Endothelial cell of umbilical vein (primary cell): ENCODE data around the gene ENGASE. TPM values are rescaled to one million over a fixed set of nuclear protein-coding genes. Genes with fewer than 3 reads are reported as not detected.

Experiments
- BruUV-seq: library from RNA; stranded (reverse); fragments of 400-500 nt; replicated peaks from 2 replicates; lab custom pipeline; 2021; lab: Mats Ljungman, UMichigan
- CTCF ChIA-PET: fragments of 300-600, 350-600 bp; sonication (Branson Sonifier 250); formaldehyde crosslinking; loops from one replicate; lab custom pipeline; 2021; ENCODE audit warnings: antibody characterized with exemption, inconsistent platforms; lab: Charles Lee
- POLR2A ChIA-PET: fragments of 300-600, 350-600 bp; sonication (Branson Sonifier 250); formaldehyde crosslinking; loops from one replicate; lab custom pipeline; 2021; ENCODE audit warnings: antibody characterized with exemption, inconsistent platforms; lab: Charles Lee
- DNase-seq: peaks from one replicate; pipeline ENCODE4 v3.0.0-alpha.2; 2011; ENCODE audit warnings: low read depth, low spot score
- FAIRE-seq: peaks from 2 replicates; lab custom pipeline; 2011; peaks lifted over from hg19 to GRCh38; lab: Jason Lieb, UNC
- H2AFZ ChIP-seq: 2 replicates; pipeline ENCODE4 v1.6.0; 2012; ENCODE audit warnings: low read depth, low read length, control low read depth, inconsistent platforms
- H3K27ac ChIP-seq: 2 replicates; pipeline ENCODE4 v1.5.1; 2011; ENCODE audit warnings: low read depth, mild to moderate bottlenecking, control low read depth, low read length, moderate library complexity; ENCODE audit not compliant: insufficient read depth
- H3K27me3 ChIP-seq, 2 experiments: 2 replicates each; pipeline versions ENCODE4 v1.6.0 to v1.6.1; 2011; ENCODE audit warnings: low read length in 2 of 2, mixed read lengths in 1 of 2; ENCODE audit not compliant: control insufficient read depth in 2 of 2, insufficient read depth in 2 of 2
- H3K36me3 ChIP-seq, 2 experiments: 2 replicates in 1 of 2; 3 replicates in 1 of 2; pipeline ENCODE4 v1.5.1; 2011; ENCODE audit warnings: low read length in 2 of 2, mild to moderate bottlenecking in 1 of 2, moderate library complexity in 1 of 2; ENCODE audit not compliant: control insufficient read depth in 2 of 2, insufficient read depth in 2 of 2; ENCODE audit errors: extremely low read depth in 1 of 2
- H3K4me1 ChIP-seq: 3 replicates; pipeline ENCODE4 v1.5.1; 2011; ENCODE audit warnings: mild to moderate bottlenecking, low read length; ENCODE audit not compliant: control insufficient read depth, insufficient read depth; ENCODE audit errors: extremely low read depth
- H3K4me2 ChIP-seq: 2 replicates; pipeline ENCODE4 v1.6.1; 2011; ENCODE audit warnings: low read length, control low read depth, mixed read lengths; ENCODE audit not compliant: insufficient read depth
- H3K4me3 ChIP-seq, 3 experiments: fragments of 200-600 bp in 1 of 3; sonication (generic), shearing (Covaris generic) in 1 of 3; replicated peaks in 1 of 3; 2 replicates each; pipeline ENCODE4 v1.5.1; 2011 to 2016; ENCODE audit warnings: control low read depth in 3 of 3, low read length in 3 of 3, mild to moderate bottlenecking in 2 of 3, inconsistent platforms in 1 of 3, low read depth in 1 of 3, moderate library complexity in 1 of 3; ENCODE audit not compliant: insufficient read depth in 1 of 3
- H3K79me2 ChIP-seq: 2 replicates; pipeline ENCODE4 v1.6.0; 2012; ENCODE audit warnings: low read length, inconsistent platforms; ENCODE audit not compliant: control insufficient read depth, insufficient read depth
- H3K9ac ChIP-seq: replicated peaks from 2 replicates; pipeline ENCODE3; 2011; ENCODE audit warnings: low read length, control low read depth; ENCODE audit not compliant: insufficient read depth; ENCODE audit errors: extremely low read depth
- H3K9me1 ChIP-seq: replicated peaks from 3 replicates; pipeline ENCODE4 v1.6.0; 2011; ENCODE audit warnings: mild to moderate bottlenecking, low read length; ENCODE audit not compliant: control insufficient read depth, insufficient read depth; ENCODE audit errors: extremely low read depth
- H3K9me3 ChIP-seq: replicated peaks from 2 replicates; pipeline ENCODE4 v1.5.1; 2012; ENCODE audit warnings: low read length, inconsistent platforms; ENCODE audit not compliant: control insufficient read depth, insufficient read depth
- H4K20me1 ChIP-seq: replicated peaks from 2 replicates; pipeline ENCODE3; 2011; ENCODE audit warnings: mild to moderate bottlenecking, low read length; ENCODE audit not compliant: control insufficient read depth, insufficient read depth; ENCODE audit errors: extremely low read depth
- EZH2 ChIP-seq: IDR thresholded peaks from 2 replicates; pipeline ENCODE4 v1.6.1; 2012; ENCODE audit warnings: borderline replicate concordance, low read depth, mild to moderate bottlenecking, moderate library complexity, low read length, inconsistent platforms; ENCODE audit not compliant: severe bottlenecking
- FOS ChIP-seq: IDR thresholded peaks from 2 replicates; pipeline ENCODE4 v1.6.1; 2011; ENCODE audit warnings: mild to moderate bottlenecking, low read length, moderate library complexity, borderline replicate concordance; ENCODE audit not compliant: insufficient read depth
- GATA2 ChIP-seq: IDR thresholded peaks from 2 replicates; pipeline ENCODE4 v1.7.0; 2011; ENCODE audit warnings: low read depth, mild to moderate bottlenecking, moderate library complexity, mixed read lengths, low read length; ENCODE audit not compliant: insufficient read length, insufficient read depth
- JUN ChIP-seq: IDR thresholded peaks from 2 replicates; pipeline ENCODE4 v1.6.1; 2011; ENCODE audit warnings: borderline replicate concordance, low read depth; ENCODE audit not compliant: insufficient read length, insufficient read depth
- MYC ChIP-seq: IDR thresholded peaks from one replicate; pipeline ENCODE4 v1.6.1; 2011; ENCODE audit warnings: mild to moderate bottlenecking, low read depth, low read length
- POLR2A ChIP-seq: IDR thresholded peaks from 2 replicates; pipeline ENCODE4 v1.6.1; 2012; ENCODE audit warnings: low read depth, mild to moderate bottlenecking, control low read depth, low read length
- POLR2AphosphoS5 ChIP-seq: IDR thresholded peaks from 2 replicates; pipeline ENCODE4 v1.6.1; 2012; ENCODE audit warnings: low read depth, mild to moderate bottlenecking, control low read depth, low read length, moderate library complexity; ENCODE audit not compliant: insufficient read depth
- dilution Hi-C: fragments of 300-500 bp; cut with MboI; formaldehyde crosslinking; loops from one replicate; pipeline ENCODE4 v1.15.0; 2019; ENCODE audit warnings: low sequenced_read_pairs; ENCODE audit not compliant: extremely low pct_ligation_motif_present
- intact Hi-C: fragments of 100-400 bp; cut with micrococcal nuclease; formaldehyde crosslinking; loops from one replicate; pipeline ENCODE4 v1.10.0; 2022
- polyA plus RNA-seq, 4 experiments: library from polyadenylated mRNA; depleted of rRNA in 3 of 4; stranded (reverse) in 3 of 4; unstranded in 1 of 4; fragments of >200 nt; gene quantifications; 2 replicates each; pipeline versions ENCODE4 v1.2.1 to v1.2.3, GENCODE V29; 2011 to 2012; ENCODE audit warnings: missing spikeins in 1 of 4
- total RNA-seq: library from RNA; stranded (reverse); gene quantifications from 2 replicates; pipeline ENCODE4 v1.2.3, GENCODE V29; 2021
- TF ChIP-seq, protein P1 (sequence below), 2 donors: IDR thresholded peaks; 1 replicate in 1 of 2; 2 replicates in 1 of 2; pipeline ENCODE4 v1.5.1; 2011; ENCODE audit warnings: low read length in 2 of 2, mild to moderate bottlenecking in 2 of 2, moderate library complexity in 2 of 2, control low read depth in 1 of 2, inconsistent platforms in 1 of 2, low read depth in 1 of 2; ENCODE audit not compliant: insufficient read depth in 1 of 2; ENCODE audit errors: extremely low read depth in 1 of 2
- TF ChIP-seq, protein P2 (sequence below): IDR thresholded peaks from 2 replicates; pipeline ENCODE4 v1.6.1; 2011; ENCODE audit not compliant: insufficient read depth, insufficient read length

Gene ENGASE
- total and polyA plus RNA-seq, 2 donors (not counting 3 experiments of a cell fraction or from before 2014, with no cell fraction given) = 13.7 to 20.8 TPM

- Histone ChIP-seq H3K4me1 (no peaks in the 10 kb centered on the region), H4K20me1 (no peaks in the 10 kb centered on the region), H2AFZ (no peak overlapping the region), H3K27me3 (no peaks in the 10 kb centered on the region), H3K79me2 (no peaks in the 10 kb centered on the region), H3K4me2 (no peak overlapping the region), H3K9me1 (no peaks in the 10 kb centered on the region), H3K9me3 (no peaks in the 10 kb centered on the region), H3K4me3 (no peak overlapping the region), H3K27ac (no peak overlapping the region), H3K9ac (no peak overlapping the region), H3K36me3 (no peaks in the 10 kb centered on the region)
- FAIRE-seq = no peak
- TF ChIP-seq, protein P1, sequence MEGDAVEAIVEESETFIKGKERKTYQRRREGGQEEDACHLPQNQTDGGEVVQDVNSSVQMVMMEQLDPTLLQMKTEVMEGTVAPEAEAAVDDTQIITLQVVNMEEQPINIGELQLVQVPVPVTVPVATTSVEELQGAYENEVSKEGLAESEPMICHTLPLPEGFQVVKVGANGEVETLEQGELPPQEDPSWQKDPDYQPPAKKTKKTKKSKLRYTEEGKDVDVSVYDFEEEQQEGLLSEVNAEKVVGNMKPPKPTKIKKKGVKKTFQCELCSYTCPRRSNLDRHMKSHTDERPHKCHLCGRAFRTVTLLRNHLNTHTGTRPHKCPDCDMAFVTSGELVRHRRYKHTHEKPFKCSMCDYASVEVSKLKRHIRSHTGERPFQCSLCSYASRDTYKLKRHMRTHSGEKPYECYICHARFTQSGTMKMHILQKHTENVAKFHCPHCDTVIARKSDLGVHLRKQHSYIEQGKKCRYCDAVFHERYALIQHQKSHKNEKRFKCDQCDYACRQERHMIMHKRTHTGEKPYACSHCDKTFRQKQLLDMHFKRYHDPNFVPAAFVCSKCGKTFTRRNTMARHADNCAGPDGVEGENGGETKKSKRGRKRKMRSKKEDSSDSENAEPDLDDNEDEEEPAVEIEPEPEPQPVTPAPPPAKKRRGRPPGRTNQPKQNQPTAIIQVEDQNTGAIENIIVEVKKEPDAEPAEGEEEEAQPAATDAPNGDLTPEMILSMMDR (IDR thresholded peaks at IDR 0.05; ENCODE audit: extremely low read depth in 1 of 2, insufficient read depth in 1 of 2, low read depth in 1 of 2, low read length in 2 of 2) = no peak
- no peak for TF ChIP-seq EZH2
- no peak for TF ChIP-seq POLR2AphosphoS5
- no peak for TF ChIP-seq GATA2
- no peak for TF ChIP-seq MYC
- no peak for TF ChIP-seq POLR2A
- TF ChIP-seq, protein P2, sequence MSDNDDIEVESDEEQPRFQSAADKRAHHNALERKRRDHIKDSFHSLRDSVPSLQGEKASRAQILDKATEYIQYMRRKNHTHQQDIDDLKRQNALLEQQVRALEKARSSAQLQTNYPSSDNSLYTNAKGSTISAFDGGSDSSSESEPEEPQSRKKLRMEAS = no peak
- TF ChIP-seq FOS = no peak
- TF ChIP-seq JUN = no peak
- POLR2A ChIA-PET = no interaction called here
- intact Hi-C loops (no loop called here), dilution Hi-C loops (no loop called here)
- BruUV-seq = no TSS peak
- no peak for DNase-seq
- CTCF ChIA-PET = interaction anchor here (1.5 to 2.4 kb wide), 3 partner anchors 21 to 293 kb away, joined by 4 to 8 read pairs (median 4); no protein-coding TSS in a partner anchor
Observed at GRCh38 chr17:79107499-79108231, 33.0 kb downstream of the ENGASE start.
